Mammary epithelial cell (primary cell): ENCODE data around the gene SLC34A2.

Source experiments
- EZH2 ChIP-seq: IDR thresholded peaks from 2 replicates; pipeline ENCODE4 v1.6.1; 2012; ENCODE audit warnings: low read length, inconsistent platforms, borderline replicate concordance
- TF ChIP-seq, protein P1 (sequence below), 2 donors: IDR thresholded peaks in 1 of 2; conservative IDR thresholded peaks in 1 of 2; 2 replicates each; pipeline ENCODE4 v1.5.1; 2011 to 2012; ENCODE audit warnings: inconsistent platforms in 2 of 2, low read length in 2 of 2, mild to moderate bottlenecking in 2 of 2, control low read depth in 1 of 2, low read depth in 1 of 2; ENCODE audit not compliant: insufficient read depth in 1 of 2; ENCODE audit errors: extremely low read depth in 1 of 2

DNA sequence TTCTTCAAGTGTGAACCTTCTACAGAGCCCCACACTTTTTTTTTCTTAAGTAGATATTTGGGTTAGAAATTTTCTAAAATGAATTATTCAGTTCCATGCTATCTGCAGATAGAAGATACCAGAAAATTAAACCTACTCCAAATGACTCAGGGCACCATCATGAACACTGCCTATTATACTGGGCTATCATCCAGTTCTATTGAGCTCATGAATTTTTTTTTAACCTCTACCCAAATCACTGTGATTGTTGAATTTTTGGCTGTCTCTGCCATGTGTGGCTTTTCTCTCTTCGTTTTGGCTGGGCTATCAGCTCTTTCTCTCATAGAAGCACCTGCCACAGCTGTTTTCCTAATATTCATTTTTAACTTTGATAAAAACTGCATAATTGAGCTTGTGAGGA lies 31.0 kb upstream of the SLC34A2 start:
- TF ChIP-seq, protein P1, sequence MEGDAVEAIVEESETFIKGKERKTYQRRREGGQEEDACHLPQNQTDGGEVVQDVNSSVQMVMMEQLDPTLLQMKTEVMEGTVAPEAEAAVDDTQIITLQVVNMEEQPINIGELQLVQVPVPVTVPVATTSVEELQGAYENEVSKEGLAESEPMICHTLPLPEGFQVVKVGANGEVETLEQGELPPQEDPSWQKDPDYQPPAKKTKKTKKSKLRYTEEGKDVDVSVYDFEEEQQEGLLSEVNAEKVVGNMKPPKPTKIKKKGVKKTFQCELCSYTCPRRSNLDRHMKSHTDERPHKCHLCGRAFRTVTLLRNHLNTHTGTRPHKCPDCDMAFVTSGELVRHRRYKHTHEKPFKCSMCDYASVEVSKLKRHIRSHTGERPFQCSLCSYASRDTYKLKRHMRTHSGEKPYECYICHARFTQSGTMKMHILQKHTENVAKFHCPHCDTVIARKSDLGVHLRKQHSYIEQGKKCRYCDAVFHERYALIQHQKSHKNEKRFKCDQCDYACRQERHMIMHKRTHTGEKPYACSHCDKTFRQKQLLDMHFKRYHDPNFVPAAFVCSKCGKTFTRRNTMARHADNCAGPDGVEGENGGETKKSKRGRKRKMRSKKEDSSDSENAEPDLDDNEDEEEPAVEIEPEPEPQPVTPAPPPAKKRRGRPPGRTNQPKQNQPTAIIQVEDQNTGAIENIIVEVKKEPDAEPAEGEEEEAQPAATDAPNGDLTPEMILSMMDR (conservative IDR thresholded peaks at IDR 0.05 in 1 of 2, IDR thresholded peaks at IDR 0.05 in 1 of 2; ENCODE audit: extremely low read depth in 1 of 2, insufficient read depth in 1 of 2, low read depth in 1 of 2, low read length in 2 of 2) = no peak
- TF ChIP-seq EZH2 = no peak
